Measurements from ENCODE around the gene PCDHA6.
"Not testable (repeated sequence)": the region's sequence is repeated elsewhere in the genome, so short reads cannot be mapped to it uniquely, and the experiment has no call there.

Gene PCDHA6, protein sequence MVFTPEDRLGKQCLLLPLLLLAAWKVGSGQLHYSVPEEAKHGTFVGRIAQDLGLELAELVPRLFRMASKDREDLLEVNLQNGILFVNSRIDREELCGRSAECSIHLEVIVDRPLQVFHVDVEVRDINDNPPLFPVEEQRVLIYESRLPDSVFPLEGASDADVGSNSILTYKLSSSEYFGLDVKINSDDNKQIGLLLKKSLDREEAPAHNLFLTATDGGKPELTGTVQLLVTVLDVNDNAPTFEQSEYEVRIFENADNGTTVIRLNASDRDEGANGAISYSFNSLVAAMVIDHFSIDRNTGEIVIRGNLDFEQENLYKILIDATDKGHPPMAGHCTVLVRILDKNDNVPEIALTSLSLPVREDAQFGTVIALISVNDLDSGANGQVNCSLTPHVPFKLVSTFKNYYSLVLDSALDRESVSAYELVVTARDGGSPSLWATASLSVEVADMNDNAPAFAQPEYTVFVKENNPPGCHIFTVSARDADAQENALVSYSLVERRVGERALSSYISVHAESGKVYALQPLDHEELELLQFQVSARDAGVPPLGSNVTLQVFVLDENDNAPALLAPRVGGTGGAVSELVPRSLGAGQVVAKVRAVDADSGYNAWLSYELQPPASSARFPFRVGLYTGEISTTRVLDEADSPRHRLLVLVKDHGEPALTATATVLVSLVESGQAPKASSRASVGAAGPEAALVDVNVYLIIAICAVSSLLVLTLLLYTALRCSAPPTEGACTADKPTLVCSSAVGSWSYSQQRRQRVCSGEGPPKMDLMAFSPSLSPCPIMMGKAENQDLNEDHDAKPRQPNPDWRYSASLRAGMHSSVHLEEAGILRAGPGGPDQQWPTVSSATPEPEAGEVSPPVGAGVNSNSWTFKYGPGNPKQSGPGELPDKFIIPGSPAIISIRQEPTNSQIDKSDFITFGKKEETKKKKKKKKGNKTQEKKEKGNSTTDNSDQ

DNA sequence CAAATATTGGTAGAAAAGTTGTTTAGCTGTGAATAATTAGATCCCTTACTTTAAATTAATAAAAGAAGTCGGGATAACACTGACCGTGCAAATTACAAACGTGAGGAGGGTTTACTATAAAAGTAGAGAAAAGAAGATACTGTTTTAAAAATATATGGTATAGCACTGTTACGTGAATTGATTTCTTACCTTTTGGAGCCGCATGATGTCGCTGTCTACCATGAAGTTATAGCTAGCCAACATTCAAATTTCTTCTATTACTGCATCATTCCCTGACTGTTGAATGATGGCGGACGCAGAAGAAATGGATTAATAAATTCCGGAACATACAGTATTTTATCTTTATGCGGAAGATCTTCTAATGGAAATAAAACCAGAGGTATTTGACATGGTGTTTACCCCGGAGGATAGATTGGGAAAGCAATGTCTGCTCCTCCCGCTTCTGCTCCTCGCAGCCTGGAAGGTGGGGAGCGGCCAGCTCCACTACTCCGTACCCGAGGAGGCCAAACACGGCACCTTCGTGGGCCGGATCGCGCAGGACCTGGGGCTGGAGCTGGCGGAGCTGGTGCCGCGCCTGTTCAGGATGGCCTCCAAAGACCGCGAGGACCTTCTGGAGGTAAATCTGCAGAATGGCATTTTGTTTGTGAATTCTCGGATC, at the start of gene PCDHA6:
Gene PCDHA6, plus strand, starts transcription at position 257 of the 658 bp plus-strand sequence. Its CDS starts 132 bp downstream, at position 389.
- no peak for DNase-seq (ENCODE audit: low read depth)

DNA sequence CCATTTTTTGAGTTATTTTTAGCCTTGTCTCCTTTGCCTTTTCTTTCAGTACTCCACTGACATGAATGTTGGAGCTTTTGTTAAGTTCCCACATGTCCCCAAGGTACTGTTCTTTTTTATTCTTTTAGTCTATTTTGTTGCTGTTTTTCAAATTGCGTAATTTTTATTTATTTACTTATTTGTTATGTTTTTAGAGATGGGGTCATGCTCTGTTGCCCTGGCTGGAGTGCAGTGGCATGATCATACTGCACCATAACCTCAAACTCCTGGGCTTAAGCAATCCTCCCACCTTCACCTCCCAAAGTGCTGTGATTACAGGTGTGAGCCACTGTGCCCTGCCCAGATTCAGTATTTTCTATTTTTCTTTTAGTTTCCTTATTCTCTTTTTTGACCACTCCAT, 47.2 kb upstream of the PCDHA6 start:
- no peak for DNase-seq (ENCODE audit: low read depth)

DNA sequence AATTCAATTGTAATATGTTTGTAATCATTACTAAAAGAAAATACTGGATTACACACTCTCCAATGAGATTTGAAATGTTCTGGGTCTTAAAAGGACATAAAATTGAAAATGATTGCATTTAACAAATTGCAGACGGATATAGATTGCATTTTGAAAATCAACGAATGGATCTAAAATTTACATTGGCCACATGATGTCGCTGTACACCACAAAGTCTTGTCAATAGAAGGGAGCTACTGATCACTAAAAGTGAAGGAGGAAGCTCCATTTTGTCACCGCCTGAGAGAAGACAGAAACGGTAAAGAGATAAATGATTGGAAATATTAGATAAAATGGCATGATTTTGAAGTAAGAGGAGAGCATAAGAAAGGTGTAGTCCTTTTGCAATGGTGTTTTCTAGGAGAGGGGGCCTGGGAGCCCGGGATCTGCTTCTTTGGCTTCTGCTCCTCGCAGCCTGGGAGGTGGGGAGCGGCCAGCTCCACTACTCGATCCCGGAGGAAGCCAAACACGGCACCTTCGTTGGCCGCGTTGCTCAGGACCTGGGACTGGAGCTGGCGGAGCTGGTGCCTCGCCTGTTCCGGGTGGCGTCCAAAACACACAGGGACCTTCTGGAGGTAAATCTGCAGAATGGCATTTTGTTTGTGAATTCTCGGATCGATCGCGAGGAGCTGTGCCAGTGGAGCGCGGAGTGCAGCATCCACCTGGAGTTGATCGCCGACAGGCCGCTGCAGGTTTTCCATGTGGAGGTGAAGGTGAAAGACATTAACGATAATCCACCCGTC, 41.7 kb upstream of the PCDHA6 start, which contains the start of gene PCDHA1:
Gene PCDHA1, plus strand, starts transcription at position 236 of the 782 bp plus-strand sequence.
- DNase-seq (ENCODE audit: low read depth) = no peak

DNA sequence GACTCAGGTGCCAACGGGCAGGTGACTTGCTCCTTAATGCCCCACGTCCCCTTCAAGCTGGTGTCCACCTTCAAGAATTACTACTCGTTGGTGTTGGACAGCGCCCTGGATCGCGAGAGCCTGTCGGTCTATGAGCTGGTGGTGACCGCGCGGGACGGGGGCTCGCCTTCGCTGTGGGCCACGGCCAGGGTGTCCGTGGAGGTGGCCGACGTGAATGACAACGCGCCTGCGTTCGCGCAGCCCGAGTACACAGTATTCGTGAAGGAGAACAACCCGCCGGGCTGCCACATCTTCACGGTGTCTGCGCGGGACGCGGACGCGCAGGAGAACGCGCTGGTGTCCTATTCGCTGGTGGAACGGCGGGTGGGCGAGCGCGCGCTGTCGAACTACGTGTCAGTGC, 40.3 kb upstream of the PCDHA6 start:
- DNase-seq (ENCODE audit: low read depth) = not testable (repeated sequence)

DNA sequence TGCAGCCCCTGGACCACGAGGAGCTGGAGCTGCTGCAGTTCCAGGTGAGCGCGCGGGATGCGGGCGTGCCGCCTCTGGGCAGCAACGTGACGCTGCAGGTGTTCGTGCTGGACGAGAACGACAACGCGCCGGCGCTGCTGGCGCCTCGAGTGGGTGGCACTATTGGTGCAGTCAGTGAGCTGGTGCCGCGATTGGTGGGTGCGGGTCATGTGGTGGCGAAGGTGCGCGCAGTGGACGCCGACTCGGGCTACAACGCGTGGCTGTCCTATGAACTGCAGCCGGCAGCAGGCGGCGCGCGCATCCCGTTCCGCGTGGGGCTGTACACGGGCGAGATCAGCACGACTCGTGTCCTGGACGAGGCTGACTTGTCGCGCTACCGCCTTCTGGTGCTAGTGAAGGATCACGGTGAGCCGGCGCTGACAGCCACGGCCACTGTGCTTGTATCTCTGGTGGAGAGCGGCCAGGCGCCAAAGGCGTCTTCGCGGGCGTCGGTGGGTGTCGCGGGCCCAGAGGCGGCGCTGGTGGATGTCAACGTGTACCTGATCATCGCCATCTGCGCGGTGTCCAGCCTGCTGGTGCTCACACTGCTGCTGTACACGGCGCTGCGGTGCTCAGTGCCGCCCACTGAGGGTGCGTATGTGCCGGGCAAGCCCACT, 39.8 kb upstream of the PCDHA6 start:
- not testable (repeated sequence) for DNase-seq (ENCODE audit: low read depth)

DNA sequence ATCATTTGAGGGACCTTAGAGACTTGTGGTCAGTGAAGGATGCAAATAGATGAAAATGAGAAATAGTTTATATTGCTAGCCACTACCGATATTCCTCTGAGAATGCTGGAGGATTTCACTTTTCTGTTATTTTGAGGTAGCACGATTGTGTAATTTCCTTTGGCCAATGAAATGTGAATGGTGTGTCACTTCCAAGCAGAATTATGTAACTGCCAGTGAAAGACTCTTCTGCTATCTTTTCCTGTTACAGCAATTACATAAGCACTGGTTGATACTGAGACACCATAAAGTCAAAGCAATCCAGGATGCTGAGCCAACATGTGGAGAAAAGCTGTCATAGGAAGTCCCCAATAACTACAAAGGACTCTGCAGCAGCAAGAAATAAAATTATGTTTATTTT, 36.7 kb upstream of the PCDHA6 start:
- no peak for DNase-seq (ENCODE audit: low read depth)

DNA sequence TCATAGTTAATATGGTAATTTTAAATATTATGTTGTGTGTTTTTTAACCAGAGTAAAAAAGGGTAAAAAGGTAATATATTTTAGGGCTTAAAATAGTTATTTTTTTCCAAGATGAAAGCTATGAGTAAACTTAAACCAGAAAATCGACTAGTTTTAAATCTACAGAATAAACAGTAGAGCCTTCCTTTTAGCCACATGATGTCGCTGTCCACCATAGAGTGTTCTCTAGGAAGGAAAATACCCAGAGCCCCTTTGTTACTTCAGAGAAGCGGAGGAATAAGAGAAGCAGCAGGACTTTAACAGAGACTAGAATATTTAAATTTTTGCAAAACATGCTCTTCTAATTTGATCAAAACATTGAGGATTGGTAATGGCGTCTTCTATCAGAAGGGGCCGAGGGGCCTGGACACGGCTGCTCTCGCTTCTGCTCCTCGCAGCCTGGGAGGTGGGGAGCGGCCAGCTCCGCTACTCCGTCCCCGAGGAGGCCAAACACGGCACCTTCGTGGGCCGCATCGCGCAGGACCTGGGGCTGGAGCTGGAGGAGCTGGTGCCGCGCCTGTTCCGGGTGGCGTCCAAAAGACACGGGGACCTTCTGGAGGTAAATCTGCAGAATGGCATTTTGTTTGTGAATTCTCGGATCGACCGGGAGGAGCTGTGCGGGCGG, 33.0 kb upstream of the PCDHA6 start, which contains the start of gene PCDHA2:
Gene PCDHA2, plus strand, starts transcription at position 258 of the 664 bp plus-strand sequence.
- no peak for DNase-seq (ENCODE audit: low read depth)

DNA sequence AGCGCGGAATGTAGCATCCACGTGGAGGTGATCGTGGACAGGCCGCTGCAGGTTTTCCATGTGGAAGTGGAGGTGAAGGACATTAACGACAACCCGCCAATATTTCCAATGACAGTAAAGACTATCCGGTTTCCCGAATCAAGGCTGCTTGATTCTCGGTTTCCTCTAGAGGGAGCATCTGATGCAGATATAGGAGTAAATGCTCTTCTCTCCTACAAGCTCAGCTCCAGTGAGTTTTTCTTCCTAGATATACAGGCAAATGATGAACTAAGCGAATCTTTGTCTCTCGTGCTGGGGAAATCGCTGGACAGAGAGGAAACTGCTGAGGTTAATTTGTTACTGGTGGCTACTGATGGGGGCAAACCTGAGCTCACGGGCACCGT, 32.5 kb upstream of the PCDHA6 start:
- no peak for DNase-seq (ENCODE audit: low read depth)

DNA sequence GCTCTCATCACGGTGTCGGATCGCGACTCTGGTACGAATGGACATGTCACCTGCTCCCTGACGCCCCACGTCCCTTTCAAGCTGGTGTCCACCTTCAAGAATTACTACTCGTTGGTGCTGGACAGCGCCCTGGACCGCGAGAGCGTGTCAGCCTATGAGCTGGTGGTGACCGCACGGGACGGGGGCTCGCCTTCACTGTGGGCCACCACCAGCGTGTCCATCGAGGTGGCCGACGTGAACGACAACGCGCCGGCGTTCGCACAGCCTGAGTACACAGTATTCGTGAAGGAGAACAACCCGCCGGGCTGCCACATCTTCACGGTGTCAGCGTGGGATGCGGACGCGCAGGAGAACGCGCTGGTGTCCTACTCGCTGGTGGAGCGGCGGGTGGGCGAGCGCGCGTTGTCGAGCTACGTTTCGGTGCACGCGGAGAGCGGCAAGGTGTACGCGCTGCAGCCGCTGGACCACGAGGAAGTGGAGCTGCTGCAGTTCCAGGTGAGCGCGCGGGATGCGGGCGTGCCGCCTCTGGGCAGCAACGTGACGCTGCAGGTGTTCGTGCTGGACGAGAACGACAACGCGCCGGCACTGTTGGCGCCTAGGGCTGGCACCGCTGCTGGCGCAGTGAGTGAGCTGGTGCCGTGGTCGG, 31.6 kb upstream of the PCDHA6 start:
- not testable (repeated sequence) for DNase-seq (ENCODE audit: low read depth)

DNA sequence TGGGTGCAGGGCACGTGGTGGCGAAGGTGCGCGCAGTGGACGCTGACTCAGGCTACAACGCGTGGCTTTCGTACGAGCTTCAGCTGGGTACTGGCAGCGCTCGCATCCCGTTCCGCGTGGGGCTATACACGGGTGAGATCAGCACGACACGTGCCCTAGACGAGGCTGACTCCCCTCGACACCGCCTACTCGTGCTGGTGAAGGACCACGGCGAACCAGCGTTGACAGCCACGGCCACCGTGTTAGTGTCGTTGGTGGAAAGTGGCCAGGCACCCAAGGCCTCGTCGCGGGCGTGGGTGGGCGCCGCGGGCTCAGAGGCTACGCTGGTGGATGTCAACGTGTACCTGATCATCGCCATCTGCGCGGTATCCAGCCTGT, 31.1 kb upstream of the PCDHA6 start:
- no peak for DNase-seq (ENCODE audit: low read depth)

DNA sequence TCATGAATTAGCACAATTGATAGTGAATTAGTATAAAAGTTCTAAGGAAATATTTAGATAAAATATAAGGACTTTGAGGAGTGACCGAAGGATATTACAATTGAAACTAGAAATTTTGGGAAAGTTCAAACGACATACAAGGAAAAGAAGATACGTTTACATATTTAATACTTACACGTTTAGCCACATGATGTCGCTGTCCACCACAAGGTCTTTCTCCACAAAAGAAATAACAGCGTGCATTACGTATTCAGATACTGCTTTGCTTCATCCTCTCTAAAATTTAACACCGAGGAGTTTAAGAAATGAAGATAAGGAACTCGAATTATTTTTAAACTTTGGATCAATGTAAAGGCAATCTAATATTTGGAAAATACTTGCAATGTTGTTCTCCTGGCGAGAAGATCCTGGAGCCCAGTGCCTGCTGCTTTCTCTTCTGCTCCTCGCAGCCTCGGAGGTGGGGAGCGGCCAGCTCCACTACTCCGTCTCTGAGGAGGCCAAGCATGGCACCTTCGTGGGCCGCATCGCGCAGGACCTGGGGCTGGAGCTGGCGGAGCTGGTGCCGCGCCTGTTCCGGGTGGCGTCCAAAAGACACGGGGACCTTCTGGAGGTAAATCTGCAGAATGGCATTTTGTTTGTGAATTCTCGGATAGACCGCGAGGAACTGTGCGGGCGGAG, 26.8 kb upstream of the PCDHA6 start, which contains the start of gene PCDHA3:
Gene PCDHA3, plus strand, starts transcription at position 242 of the 678 bp plus-strand sequence.
- no peak for DNase-seq (ENCODE audit: low read depth)

DNA sequence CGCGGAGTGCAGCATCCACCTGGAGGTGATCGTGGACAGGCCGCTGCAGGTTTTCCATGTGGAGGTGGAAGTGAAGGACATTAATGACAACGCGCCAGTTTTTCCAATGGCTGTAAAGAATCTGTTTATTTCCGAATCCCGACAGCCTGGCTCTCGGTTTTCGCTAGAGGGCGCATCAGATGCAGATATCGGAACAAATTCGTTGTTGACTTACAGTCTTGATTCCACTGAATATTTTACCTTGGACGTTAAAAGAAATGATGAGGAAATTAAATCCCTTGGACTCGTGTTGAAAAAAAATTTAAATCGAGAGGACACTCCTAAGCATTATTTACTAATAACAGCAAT, 26.3 kb upstream of the PCDHA6 start:
- no peak for DNase-seq (ENCODE audit: low read depth)

DNA sequence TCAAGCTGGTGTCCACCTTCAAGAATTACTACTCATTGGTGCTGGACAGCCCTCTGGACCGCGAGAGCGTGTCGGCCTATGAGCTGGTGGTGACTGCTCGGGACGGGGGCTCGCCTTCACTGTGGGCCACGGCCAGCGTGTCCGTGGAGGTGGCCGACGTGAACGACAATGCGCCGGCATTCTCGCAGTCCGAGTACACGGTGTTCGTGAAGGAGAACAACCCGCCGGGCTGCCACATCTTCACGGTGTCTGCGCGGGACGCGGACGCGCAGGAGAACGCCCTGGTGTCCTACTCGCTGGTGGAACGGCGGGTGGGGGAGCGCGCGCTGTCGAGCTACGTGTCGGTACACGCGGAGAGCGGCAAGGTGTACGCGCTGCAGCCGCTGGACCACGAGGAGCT, 25.4 kb upstream of the PCDHA6 start:
- not testable (repeated sequence) for DNase-seq (ENCODE audit: low read depth)

DNA sequence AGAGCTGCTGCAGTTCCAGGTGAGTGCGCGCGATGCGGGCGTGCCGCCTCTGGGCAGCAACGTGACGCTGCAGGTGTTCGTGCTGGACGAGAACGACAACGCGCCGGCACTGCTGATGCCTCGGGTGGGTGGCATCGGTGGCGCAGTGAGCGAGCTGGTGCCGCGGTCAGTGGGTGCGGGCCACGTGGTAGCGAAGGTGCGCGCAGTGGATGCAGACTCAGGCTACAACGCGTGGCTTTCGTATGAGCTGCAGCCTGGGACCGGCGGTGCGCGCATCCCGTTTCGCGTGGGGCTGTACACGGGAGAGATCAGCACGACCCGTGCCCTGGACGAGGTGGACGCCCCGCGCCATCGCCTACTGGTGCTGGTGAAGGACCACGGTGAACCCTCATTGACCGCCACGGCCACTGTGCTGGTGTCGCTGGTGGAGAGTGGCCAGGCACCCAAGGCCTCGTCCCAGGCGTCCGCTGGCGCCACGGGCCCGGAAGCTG, 24.9 kb upstream of the PCDHA6 start:
- no peak for DNase-seq (ENCODE audit: low read depth)

DNA sequence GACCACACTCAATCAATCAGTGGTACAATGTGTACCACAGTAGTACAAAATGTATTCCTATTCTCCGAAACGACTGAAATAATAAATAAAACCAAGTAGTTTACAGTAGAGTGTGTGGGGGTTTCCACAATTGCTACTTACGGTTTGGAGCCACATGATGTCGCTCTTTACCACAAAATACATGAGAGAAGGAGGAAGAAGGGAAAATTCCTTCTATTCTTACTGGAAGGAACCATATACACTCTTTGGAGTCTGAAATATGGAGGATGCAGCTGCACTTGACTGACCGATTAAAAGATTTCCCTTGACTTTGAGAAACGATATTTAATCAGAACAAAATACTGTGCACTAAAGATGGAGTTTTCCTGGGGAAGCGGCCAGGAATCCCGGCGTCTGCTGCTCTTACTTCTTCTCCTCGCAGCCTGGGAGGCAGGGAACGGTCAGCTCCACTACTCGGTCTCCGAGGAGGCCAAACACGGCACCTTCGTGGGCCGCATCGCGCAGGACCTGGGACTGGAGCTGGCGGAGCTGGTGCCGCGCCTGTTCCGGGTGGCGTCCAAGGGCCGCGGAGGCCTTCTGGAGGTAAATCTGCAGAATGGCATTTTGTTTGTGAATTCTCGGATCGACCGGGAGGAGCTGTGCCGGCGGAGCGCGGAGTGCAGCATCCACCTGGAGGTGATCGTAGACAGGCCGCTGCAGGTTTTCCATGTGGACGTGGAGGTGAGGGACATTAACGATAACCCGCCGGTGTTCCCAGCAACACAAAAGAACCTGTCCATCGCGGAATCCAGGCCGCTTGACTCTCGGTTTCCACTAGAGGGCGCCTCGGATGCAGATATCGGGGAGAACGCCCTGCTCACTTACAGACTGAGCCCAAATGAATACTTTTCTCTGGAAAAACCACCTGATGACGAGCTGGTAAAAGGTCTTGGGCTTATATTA, 20.7 kb upstream of the PCDHA6 start, which contains the start of gene PCDHA4:
Gene PCDHA4, plus strand, starts transcription at position 235 of the 942 bp plus-strand sequence.
- no peak for DNase-seq (ENCODE audit: low read depth)

DNA sequence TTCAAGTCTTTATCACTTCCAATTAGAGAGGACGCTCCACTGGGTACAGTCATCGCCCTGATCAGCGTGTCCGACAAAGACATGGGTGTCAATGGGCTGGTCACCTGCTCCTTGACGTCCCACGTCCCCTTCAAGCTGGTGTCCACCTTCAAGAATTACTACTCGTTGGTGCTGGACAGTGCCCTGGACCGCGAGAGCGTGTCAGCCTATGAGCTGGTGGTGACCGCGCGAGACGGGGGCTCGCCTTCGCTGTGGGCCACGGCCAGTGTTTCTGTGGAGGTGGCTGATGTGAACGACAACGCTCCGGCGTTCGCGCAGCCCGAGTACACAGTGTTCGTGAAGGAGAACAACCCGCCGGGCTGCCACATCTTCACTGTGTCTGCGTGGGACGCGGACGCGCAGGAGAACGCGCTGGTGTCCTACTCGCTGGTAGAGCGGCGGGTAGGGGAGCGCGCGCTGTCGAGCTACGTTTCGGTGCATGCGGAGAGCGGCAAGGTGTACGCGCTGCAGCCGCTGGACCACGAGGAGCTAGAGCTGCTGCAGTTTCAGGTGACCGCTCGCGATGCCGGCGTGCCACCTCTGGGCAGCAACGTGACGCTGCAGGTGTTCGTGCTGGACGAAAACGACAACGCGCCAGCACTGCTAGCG, 19.4 kb upstream of the PCDHA6 start:
- DNase-seq (ENCODE audit: low read depth) = not testable (repeated sequence)

DNA sequence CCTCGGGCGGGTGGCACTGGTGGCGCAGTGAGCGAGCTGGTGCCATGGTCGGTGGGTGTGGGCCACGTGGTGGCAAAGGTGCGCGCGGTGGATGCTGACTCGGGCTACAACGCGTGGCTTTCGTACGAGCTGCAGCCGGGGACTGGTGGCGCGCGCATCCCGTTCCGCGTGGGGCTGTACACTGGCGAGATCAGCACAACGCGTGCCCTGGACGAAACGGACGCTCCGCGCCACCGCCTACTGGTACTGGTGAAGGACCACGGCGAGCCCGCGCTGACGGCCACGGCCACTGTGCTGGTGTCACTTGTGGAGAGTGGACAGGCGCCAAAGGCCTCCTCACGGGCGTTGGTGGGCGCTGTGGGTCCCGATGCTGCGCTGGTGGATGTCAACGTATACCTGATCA, 18.9 kb upstream of the PCDHA6 start:
- no peak for DNase-seq (ENCODE audit: low read depth)
